GM18870 (cell line): Measurements from ENCODE around the gene CEP19.
"Not testable (repeated sequence)": the region's sequence is repeated elsewhere in the genome, so short reads cannot be mapped to it uniquely, and the experiment has no call there.

Experiments used
- ATAC-seq: cut with Tn5 transposase; IDR thresholded peaks from one replicate; pipeline ENCODE4 v1.9.1; 2021; ENCODE audit warnings: moderate library complexity; ENCODE audit not compliant: unreplicated experiment

Gene CEP19, protein sequence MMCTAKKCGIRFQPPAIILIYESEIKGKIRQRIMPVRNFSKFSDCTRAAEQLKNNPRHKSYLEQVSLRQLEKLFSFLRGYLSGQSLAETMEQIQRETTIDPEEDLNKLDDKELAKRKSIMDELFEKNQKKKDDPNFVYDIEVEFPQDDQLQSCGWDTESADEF

DNA sequence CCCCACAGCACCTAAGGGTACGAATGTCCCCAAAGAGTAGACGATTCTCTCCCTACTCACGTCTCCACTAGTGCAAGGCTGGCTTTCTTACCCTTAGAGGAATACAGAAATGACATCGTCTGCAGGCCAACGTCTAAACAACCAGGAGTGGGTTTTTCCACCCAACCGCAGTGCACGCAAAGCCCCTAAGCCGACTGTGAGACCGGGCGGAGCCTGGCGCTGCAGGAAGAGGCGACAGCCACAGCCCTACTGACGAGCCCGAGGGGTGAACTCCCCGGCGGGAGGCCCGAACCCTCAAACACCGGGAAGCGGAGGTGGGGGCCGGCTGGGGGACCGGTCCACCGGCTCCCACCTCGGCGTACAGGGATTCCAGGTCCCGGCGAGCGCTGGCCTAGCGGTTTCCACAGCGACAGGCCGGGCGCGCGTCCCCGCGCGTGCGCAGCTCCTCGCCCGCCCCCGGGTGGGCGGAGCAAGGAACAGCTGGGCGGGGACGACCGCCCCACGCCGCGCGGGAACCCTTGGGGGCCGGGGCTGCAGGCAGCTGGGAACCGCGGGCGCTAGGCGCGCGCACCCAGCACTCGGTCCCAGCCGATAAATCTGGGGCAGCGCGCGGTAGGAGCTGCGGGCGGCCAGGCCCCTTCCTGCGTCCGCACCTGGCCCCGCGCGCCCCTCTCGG lies at the start of gene CEP19, which contains the start of gene PIGX:
Gene CEP19, minus strand, starts transcription at position 413 of the 676 bp plus-strand sequence. CDS start 3,593 bp downstream, outside the sequence.
Gene PIGX, plus strand, starts transcription at position 540 of the 676 bp plus-strand sequence.
- peak; percentile 52 for ATAC-seq

GRCh38 chr3:196757876-196758739 lies 46.1 kb upstream of the CEP19 start:
- no peak for ATAC-seq

DNA sequence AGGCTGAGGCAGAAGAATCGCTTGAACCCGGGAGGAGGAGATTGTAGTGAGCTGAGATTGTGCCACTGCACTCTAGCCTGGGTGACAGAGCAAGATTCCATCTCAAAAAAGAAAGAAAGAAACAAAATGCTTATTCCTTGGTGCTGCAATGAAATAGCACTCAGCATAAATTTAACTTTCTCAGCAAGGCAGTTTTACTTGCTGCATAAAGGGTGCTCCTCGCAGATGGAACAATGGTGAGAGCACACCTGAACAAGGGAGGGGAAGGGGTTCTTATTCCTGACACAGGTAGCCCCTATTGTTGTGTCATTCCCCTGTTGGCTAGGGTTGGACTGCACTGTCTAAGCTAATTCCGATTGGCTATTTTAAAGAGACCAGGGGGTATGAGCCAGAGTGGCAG lies 44.7 kb upstream of the CEP19 start:
- no peak for ATAC-seq

DNA sequence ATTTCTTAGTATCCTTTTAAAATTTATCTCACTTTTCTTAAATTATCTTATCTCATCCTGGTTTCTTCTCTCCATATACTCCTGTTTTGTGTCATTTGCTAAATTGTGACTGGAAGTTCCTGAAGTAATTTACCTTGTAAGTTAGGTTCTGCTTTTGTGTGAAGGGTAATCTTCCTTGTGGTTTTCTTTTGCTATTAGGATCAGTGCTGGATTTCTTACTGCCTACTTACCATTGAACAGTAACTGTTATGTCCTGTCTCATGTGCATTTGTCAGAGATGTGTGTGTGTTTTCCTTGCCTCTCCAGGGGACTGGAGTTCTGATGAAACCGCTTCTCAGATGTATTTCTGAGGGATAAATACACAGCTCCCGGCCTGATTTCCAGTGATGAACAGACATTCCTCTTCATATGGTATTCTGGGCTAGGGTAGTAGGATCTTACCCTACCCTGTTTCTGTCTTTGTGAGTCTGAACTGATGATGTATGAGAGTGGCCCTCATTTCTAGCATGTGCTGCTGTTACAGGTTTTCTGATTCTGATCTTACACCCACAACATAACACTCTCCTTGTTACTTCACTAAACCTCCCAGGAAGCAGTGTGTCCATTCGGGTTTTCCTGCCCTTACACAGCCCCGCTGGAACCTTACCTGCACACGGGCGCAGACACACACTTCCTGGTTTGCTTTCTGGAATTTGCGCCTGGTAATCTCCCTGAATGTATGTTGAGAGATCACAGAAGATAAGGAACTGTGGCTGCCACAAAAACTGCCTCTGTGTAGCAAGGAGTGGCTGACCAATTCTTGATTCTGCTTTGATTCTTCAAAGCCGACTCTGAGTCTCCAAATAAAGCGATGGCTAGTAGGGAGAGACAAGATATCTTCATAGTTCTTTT lies 42.3 kb upstream of the CEP19 start:
- ATAC-seq, result no peak

DNA sequence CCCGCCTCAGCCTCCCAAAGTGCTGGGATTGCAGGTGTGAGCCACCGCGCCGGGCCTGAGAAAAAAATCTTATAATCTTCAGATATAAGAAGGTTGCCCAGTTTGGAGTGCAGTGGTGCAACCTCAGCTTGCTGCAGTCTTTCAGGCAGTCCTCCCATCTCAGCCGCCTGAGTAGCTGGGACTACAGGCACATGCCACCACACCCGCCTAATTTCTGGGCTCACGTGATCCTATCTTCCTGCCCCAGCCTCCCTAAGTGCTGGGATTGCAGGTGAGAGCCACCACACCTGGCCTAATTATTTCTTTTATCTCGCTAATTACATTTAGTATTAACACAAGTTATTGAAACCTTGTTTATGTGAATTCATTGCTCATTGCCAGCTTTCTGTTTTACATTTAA lies 41.2 kb upstream of the CEP19 start:
- ATAC-seq, result no peak

DNA sequence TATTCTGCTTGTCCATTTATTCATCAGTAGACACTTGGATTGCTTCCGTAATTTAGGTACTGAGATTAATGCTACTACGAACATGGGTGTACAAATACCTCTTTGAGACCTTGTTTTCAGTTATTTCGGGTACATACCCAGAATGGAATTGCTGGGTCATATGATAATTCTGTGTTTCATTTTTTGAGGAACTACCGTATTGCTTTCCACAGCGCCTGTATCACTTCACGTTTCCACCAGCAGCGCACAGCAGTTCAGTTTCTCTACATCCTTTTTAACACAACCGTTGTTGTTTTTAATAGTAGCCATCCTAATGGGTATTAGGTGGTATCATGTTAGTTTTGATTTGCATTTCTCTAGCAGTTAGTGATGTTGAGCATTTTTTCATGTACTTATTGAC lies 37.1 kb upstream of the CEP19 start:
- no peak for ATAC-seq

- not testable (repeated sequence) for ATAC-seq
Measured at GRCh38 chr3:196743569-196743968, 31.5 kb upstream of the CEP19 start.

GRCh38 chr3:196741249-196741889 lies 29.3 kb upstream of the CEP19 start:
- ATAC-seq, result no peak

DNA sequence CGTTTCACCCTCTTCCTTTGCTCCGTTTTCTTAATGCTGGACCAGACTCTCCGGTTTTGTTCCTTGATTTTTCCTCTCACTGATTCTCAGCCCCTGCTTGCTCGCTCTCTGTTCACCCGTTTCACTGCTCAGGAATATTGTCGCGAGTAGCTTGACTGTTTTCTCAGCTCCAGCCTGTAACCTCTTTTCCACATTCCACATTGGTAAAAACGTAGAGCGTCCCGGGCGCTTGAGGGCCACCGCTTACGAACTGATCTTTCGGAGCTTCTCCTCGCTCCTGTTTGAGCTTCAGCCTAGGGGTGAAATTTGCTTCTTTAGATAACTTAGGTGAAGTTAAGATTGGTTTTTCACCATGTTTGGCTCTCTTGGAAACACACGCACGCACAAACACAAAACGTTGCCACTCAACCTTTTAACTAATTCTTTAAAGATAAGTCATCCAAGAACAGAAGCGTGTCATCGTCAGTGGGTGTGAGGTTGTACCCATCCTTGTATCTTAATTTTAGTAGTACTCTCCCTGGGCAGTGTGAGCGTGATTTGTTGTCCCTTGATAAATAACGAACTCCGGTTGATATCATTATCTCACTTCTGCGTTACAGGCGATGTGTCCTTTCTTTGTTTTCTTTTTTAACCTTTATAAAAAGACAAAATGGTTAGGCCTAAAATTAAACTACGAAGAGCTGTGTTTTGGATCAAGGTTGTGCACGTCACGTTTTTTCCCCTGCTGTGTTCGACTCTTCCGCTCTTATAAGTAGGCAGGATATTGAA lies 28.6 kb upstream of the CEP19 start:
- peak; percentile 5 for ATAC-seq

GRCh38 chr3:196739671-196740480 lies 27.8 kb upstream of the CEP19 start, which contains the start of gene PAK2:
Gene PAK2, plus strand, starts transcription at chr3:196739857. Its CDS starts 42,790 bp downstream, at chr3:196782647.
- peak; percentile 66 for ATAC-seq

DNA sequence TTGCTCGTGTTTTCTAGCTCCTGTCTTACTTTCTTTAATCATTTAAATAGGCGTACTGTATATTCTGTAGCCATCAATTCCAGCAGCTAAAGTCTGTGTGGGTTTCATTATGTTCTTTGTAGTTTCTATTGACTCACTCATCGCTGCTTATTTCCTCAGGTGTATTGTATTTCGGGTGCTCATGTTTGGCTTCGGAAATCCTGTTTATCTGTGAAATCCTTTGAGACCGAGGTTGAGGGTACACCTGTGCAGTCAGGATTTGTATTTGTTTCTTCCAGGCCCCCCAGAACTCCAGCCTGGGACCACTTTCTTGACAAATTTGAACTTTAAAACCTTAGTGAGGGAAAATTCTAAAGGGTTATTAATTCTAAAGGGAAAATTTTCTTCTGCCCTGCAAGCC lies 25.6 kb upstream of the CEP19 start:
- no peak for ATAC-seq

- ATAC-seq, result no peak
Measured at GRCh38 chr3:196736670-196737374, 24.8 kb upstream of the CEP19 start.

DNA sequence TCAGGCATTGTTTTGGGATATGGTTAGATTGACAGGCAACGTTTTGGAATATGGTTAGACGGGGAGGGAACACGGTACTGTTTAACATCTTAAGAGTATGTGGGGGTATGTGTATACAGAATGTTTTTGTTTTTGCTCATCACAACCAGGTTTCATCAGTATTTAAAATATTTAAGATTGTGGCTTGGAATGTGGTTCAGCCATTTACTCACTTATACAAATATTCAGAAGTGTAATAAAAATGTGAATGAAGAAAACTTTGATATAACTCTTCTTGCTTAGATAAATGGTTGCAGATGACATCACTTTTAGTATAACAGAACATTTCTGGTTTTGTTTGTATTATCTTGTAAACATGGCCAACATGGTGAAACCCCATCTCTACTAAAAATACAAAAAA lies 23.7 kb upstream of the CEP19 start:
- ATAC-seq, result no peak

- no peak for ATAC-seq
Measured at GRCh38 chr3:196726788-196727675, 15.0 kb upstream of the CEP19 start.

DNA sequence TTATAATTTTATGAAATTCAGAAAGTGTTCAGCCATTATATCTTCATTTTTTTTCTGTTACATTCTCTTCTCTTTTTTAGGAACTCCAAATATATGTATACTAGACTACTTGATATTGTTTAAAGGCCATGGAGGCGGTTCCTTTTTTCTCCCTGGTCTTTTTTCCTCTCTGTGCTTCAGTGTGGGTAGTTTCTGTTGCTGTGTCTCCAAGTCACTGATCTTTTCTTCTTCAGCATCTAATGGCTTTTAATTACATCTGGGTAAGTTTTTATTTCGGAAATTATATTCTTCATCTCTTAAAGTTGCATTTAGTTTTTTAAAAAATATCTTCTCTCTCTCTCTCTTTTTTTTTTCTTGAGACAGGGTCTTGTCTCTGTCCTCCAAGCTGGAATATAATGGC lies 9.0 kb upstream of the CEP19 start:
- no peak for ATAC-seq

DNA sequence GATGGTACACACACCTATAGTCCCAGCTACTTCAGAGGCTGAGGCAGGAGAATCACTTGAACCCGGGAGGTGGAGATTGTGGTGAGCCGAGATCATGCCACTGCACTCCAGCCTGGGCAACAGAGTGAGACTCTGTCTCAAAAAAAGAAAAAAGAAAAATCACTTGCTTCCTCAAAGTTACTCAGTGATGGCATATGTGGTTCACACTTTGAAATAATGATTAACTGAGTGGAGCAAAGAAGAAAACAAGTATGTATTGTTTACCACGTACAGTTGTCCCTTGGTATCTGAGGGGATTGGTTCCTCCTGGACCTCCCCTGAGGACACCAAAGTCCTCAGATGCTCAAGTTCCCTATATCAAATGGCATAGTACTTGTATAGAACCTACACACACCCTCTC lies 5.1 kb upstream of the CEP19 start:
- not testable (repeated sequence) for ATAC-seq
